GM18951 (cell line): ENCODE data around the gene ANKLE2.
"Not testable (repeated sequence)": the region's sequence is repeated elsewhere in the genome, so short reads cannot be mapped to it uniquely, and the experiment has no call there.

Experiments used
- POLR2A ChIP-seq: IDR thresholded peaks from 4 replicates; pipeline ENCODE4 v1.6.1; 2011; ENCODE audit warnings: mild to moderate bottlenecking; ENCODE audit not compliant: insufficient read length, insufficient read depth; ENCODE audit errors: extremely low read depth
- in situ Hi-C: fragments of 300-500 bp; cut with MboI; formaldehyde crosslinking; loops from one replicate; pipeline ENCODE4 v1.12.0; 2022; ENCODE audit warnings: low sequenced_read_pairs, mixed read lengths, inconsistent platforms; ENCODE audit not compliant: unreplicated experiment

ANKLE2 gene

DNA sequence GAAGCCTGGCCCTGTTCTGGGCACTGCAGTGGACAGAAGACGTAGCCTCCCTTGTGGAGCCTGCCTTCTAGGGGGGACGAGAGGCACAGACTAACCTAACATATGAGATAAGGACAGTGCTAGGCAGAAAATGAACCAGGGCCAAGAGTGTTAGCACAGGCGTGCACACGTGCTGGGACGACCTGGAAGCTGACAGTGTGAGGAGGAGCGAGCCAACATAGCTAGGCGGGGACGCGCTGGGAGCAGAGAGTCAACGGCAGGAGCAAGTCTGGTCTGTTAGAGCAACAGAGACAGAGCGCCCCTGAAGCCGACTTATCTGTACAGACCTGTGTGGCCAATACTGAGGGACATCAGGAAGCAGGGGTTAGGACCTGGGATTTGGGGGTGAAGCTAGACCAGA is 66.2 kb downstream of the ANKLE2 start:
- TF ChIP-seq POLR2A = no peak
- in situ Hi-C loops = no loop called here

DNA sequence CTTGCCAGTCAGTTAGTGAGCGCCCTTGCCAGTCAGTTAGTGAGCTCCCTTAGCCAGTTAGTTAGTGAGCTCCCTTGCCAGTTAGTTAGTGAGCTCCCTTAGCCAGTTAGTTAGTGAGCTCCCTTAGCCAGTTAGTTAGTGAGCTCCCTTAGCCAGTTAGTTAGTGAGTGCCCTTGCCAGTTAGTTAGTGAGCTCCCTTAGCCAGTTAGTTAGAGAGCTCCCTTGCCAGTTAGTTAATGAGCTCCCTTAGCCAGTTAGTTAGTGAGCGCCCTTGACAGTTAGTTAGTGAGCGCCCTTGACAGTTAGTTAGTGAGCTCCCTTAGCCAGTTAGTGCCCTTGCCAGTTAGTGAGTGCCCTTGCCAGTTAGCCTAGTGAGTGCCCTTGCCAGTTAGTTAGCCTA is 66.7 kb downstream of the ANKLE2 start:
- in situ Hi-C loops = not testable (repeated sequence)

DNA sequence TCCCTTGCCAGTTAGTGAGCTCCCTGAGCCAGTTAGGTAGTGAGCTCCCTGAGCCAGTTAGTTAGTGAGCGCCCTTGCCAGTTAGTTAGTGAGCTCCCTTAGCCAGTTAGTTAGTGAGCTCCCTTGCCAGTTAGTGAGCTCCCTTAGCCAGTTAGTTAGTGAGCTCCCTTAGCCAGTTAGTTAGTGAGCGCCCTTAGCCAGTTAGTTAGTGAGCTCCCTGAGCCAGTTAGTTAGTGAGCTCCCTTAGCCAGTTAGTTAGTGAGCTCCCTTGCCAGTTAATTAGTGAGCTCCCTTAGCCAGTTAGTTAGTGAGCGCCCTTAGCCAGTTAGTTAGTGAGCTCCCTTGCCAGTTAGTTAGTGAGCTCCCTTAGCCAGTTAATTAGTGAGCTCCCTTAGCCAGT is 69.6 kb downstream of the ANKLE2 start:
- in situ Hi-C loops = not testable (repeated sequence)

DNA sequence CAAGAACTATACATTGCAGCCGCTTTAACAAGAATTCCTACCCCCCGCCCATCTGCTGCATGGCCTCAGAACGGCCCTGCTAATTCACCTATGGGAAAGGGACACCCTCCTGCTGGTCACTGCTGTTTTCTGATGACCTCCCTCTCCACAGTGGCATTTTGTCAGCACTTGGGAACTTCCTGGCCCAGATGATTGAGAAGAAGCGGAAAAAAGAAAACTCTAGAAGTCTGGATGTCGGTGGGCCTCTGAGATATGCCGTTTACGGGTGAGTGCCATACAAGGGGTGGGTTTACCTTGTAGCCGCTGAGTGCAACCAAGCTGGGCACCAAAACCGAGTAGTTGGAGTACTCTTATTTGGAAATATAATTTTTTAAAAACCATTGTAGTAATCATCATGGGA is 71.5 kb downstream of the ANKLE2 start:
- TF ChIP-seq POLR2A = no peak
- in situ Hi-C loops = no loop called here

DNA sequence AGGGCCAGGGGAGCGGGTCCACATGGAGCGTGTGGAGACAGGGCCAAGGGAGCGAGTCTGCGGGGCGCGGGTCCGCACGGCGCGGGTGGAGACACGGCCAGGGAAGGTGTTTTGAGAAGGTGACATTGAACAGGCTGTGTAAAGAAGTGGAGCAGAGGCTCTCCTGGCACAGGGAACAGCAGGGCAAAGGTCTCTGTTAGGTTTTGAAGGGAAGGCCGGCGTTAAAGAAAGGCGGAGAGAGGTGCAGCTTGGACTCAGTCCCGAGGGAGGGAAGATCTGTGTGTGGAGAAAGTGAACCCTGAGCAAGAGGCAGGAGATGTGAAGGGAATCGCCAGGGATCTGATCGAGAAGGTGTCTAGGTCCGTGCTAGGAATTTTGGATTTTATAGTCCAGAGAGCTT is 72.4 kb downstream of the ANKLE2 start:
- in situ Hi-C loops = no loop called here
- TF ChIP-seq POLR2A = no peak

DNA sequence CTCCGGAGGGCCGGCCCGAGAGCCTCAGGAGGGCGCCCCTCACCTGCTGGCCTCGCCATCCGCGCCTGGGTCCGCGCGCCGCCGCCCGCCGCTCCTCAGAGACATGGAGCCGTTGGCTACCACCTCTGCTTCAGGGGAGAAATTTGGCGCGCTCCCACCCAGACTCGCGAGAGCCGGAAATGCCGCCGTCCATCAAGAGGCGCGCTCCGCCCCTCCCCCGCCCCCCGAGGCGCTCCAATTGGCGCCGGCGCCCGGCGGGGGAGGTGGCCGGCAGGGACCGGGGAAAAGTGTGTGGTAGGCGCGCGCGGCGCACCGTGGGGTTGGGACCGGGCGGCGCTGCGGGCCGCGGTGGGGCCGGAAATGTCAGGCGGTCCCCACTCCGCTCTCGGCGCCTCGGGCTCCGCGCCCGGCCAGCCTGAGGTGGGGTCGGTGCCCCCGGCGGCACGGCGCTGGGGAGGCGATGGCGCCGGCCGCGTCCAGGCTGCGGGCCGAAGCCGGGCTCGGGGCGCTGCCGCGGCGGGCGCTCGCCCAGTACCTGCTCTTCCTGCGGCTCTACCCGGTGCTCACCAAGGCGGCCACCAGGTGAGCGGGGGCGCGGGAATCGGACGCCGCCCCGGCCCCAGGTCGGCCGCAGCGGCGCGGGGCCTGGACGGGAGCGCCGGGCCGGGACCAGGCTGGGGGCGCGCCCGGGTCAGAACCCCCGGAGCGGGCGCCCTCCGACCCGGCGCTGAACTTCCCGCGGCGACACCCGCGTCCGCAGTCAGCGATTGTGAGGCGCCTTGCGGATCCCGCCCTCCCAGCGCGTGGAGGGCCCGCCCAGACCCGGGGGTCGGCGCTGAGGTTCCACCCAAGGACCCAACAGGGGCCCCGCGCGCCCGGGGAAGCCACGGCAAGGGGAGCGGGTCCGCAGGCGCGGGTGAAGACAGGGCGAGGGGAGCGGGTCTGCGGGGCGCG is 74.1 kb downstream of the ANKLE2 start, which contains the start of the genes POLE and PXMP2:
Gene POLE, minus strand, starts transcription at position 132 of the 954 bp plus-strand sequence. Its CDS starts 27 bp downstream, at position 105.
Gene PXMP2, plus strand, starts transcription at position 377 of the 954 bp plus-strand sequence. Its CDS starts 84 bp downstream, at position 461.
- peak; percentile 82 for TF ChIP-seq POLR2A
- in situ Hi-C loops = no loop called here

DNA sequence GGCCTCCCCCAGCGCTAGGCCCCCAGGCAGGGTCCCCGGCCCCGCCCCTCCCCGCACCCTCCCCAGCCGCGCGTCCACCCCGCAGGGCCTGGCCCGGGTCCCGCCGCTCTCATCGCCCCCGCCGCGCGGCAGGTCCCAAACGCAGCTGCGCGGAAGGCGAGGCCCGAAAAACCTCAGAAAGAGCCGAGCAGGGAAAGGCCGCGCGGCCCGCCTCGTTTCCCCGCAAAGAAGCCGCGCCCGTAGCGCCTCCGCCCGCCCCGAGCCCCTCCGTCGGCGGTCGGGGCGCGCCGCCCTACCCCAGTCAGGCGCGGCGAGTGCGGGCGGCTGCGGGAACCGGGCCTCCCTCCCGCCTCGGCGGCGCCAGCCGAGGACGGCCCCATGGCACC is 74.8 kb downstream of the ANKLE2 start:
- in situ Hi-C loops = no loop called here
- TF ChIP-seq POLR2A = no peak

DNA sequence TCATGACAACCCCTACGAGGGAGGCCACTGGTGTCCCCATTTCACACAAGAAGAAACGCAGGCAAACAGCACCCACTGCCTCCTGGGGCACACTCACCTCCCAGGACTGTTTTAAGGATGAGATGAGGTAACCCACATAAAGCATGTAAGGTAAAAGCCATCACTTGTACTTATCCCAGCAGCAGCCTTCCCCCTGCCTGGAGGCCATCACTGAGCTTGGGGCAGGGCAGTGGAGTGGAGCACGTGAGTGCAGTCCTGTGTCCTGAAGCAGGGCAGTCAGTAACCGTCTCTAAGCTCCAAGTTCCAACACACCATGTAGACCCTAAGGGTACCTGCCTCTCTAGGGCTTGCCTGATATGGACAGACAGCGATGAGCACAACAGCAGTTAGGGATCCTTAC is 76.2 kb downstream of the ANKLE2 start:
- no peak for TF ChIP-seq POLR2A
- in situ Hi-C loops = no loop called here

DNA sequence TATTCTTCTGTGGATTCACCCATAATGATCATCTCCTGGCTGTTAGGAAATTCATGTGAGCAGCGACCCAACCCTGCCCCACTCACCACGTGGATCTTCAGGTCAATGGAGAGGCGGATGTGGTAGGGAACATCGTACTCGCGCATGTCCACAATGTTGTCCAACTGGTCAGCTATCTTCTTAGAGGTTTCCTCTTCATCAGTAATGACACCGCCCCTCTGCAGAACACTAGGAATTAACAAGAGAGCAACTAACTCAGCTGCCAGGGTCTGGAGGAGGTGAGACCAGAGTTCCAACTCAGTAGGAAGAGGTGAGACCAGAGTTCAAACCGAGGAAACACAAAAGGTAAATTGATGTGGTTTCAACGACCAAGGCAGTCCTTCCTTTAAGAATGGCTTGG is 84.1 kb downstream of the ANKLE2 start:
- in situ Hi-C loops = no loop called here
- TF ChIP-seq POLR2A = no peak

DNA sequence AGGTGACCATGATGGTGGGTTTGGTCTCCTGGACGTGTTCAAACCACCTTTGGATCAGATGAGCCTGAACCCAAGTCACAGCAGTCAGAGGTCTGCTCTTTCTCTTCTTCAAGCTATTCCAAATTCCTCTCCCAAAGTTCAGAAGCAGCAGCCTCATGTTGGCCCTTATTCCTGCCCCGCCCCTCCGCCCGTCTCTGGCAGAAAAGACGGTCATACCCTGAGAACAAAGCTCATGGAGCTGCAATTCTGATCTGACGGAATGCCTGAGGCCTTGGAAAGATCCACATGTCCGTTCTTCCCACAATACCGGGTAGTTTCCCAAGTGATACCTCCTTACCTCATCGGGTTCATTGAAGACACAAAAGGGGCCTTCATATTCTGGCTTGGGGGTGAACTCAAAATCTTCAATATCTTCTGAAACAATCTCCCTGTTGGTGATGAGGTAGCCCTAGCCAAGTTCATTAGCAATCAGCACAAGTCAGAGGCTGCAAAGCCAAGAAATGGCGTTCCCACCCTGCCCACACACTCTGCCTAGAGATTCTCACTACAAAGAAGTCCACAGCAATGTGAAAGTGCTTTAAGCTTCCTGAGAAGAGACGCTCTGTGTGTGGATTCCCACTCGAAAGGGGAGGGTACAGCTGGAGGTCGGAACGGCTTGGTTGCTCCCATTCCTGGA is 85.7 kb downstream of the ANKLE2 start:
- TF ChIP-seq POLR2A = no peak
- in situ Hi-C loops = no loop called here
